ENCODE measurements around the gene KLF9.

DNA sequence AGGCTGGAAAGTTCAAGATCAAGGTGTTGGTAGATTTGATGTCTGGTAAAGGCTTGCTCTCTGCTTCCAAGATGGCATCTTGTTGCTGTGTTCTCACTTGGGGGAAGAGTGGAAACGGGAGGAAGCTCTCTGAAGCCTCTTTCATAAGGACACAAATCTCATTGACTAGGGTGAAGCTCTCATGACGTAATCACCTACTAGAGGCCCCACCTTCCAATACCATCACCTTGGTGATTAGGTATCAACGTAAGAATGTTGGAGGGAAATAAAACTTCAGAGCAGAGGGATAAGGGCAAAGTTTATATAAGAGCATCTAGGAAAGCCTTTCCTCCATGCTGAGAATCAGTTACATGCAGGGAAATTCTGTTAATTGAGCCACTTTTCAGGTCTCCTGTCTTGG, 15.4 kb upstream of the KLF9 start:
- TF ChIP-seq, protein P1, sequence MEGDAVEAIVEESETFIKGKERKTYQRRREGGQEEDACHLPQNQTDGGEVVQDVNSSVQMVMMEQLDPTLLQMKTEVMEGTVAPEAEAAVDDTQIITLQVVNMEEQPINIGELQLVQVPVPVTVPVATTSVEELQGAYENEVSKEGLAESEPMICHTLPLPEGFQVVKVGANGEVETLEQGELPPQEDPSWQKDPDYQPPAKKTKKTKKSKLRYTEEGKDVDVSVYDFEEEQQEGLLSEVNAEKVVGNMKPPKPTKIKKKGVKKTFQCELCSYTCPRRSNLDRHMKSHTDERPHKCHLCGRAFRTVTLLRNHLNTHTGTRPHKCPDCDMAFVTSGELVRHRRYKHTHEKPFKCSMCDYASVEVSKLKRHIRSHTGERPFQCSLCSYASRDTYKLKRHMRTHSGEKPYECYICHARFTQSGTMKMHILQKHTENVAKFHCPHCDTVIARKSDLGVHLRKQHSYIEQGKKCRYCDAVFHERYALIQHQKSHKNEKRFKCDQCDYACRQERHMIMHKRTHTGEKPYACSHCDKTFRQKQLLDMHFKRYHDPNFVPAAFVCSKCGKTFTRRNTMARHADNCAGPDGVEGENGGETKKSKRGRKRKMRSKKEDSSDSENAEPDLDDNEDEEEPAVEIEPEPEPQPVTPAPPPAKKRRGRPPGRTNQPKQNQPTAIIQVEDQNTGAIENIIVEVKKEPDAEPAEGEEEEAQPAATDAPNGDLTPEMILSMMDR (conservative IDR thresholded peaks at IDR 0.05 in 1 of 2, IDR thresholded peaks at IDR 0.05 in 1 of 2; ENCODE audit: extremely low read depth in 1 of 2, insufficient read depth in 1 of 2, low read depth in 1 of 2, low read length in 2 of 2) = no peak
- TF ChIP-seq EZH2 (IDR thresholded peaks at IDR 0.05; ENCODE audit: borderline replicate concordance, low read length) = no peak
